Pulmonary artery endothelial cell (primary cell): ENCODE measurements around the gene BAZ2A. TPM values are rescaled to one million over a fixed set of nuclear protein-coding genes. Genes with fewer than 3 reads are reported as not detected.
"Not testable (repeated sequence)": the region's sequence is repeated elsewhere in the genome, so short reads cannot be mapped to it uniquely, and the experiment has no call there.

Source experiments
- DNase-seq: peaks from one replicate; pipeline ENCODE4 v3.0.0-alpha.2; 2011; ENCODE audit warnings: low read depth, low spot score
- total RNA-seq: library from RNA; depleted of rRNA; stranded (reverse); fragments of >200 nt; gene quantifications from 2 replicates; pipeline ENCODE4 v1.2.3, GENCODE V29; 2014

The BAZ2A gene
- 16.6 and 26.3 TPM in 2 replicates for total RNA-seq

DNA sequence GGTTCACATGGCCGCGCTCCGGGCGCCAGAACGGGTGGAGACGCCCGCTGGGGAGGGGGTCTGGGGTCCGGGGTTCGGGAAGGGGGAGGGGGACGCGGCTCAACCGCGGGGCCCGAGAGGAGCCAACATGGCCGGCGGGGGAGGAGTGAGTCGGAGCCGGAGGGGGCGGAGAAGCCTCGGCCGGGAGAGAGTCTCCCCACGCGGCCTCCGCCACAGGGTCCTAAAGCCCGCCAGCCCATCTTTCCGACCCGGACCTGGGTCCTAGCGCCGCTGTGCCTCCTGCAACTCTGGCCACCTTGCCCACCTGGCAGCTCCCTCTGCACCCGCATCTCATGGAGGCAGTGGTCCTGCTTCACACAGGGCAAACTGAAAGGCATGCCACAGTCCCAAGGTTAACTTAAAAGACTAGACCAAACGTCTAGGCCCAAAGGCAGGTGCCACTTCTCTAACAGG lies at the start of gene BAZ2A:
Gene BAZ2A, minus strand, starts transcription at position 147 of the 453 bp plus-strand sequence. CDS start 12,796 bp downstream, outside the sequence.
- peak; percentile 36 for DNase-seq

DNA sequence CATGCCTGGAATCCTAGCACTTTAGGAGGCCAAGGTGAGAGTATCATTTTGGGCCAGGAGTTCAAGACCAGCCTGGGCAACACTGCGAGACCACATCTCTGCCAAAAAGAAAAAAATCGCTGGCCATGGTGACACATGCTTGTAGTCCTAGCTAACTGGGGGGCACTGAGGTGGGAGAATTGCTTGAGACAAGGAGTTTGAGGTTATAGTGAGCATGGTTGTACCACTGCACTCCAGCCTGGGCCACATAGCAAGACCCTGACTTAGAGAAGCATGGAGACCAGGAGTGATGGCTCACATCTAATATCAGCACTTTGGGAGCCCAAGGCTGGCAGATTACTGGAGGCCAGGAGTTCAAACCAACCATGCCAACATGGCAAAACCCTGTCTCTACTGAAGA lies 48.7 kb upstream of the BAZ2A start:
- DNase-seq, result no peak

DNA sequence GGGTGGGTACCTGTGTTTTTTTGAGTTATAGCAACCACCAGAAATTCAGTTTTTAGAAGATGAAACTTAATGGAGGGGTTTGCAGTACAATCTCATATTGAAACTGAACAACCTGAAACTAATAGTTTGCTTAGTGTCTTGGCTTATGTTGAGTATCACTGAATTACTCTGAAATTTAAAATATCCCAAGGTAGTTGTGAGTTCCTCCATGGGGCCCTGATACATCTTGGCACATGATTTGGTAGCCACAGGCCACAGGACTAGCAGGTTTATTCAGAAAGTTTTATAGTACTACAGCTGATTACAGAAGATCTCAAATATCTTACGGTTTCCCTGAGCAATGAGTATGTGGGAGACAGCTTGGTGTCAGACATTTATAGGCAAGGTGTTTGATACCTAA lies 47.6 kb upstream of the BAZ2A start:
- no peak for DNase-seq

- DNase-seq, result no peak
Measured at GRCh38 chr12:56676851-56677580, 46.9 kb upstream of the BAZ2A start.

DNA sequence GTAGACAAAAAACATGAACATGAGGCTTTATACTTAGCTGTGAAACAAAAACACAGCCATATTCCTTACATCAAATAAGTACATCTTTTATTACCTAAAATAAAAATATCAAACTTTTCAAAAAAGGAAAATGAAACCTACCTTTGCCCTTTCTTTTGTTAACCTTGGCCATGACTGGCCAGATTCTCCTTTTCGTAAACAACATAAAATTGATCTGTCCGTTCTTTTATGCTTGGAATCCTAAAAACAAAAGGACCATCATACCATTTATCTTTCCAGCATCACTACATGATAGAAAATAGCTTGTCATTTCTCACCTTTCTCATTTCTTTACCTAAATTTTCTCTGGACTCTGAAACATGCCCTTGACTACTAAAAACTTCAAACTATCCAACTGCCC lies 41.5 kb upstream of the BAZ2A start:
- no peak for DNase-seq

GRCh38 chr12:56670836-56671235 lies 40.7 kb upstream of the BAZ2A start:
- no peak for DNase-seq

DNA sequence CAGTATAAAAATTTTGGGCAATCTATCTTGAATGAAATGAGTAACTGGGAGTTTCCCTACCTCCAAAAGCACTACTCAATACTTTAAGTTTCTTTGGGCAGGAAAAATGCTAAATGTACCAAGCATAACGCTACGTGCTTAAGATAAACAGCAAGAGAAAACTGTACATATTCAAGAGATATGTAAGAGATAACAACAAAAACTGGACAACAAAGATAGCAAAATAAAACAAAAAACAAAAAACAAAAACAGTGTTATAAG lies 38.0 kb upstream of the BAZ2A start:
- no peak for DNase-seq

DNA sequence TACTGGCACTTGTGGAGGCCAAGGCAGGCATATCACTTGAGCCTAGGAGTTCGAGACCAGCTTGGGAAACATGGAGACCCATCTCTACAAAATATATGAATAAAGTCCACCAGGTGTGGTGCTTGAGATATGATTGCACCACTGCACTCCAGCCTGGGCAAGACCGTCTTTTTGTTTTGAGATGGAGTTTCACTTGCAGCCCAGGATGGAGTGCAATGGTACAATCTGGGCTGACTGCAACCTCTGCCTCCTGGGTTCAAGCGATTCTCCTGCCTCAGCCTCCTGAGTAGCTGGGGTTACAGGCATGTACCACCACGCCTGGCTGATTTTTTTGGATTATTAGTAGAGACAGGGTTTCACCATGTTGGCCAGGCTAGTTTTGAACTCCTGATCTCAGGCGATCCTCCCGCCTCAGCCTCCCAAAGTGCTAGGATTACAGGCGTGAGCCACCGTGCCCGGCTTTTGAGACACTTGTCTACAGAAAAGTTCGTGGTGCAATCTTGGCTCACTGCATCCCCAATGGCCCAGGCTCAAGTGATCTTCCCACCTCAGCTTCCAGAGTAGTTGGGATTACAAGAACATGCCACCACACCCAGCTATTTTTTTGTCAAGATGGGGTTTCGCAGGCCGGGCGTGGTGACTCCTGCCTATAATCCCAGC lies 32.0 kb upstream of the BAZ2A start:
- no peak for DNase-seq

DNA sequence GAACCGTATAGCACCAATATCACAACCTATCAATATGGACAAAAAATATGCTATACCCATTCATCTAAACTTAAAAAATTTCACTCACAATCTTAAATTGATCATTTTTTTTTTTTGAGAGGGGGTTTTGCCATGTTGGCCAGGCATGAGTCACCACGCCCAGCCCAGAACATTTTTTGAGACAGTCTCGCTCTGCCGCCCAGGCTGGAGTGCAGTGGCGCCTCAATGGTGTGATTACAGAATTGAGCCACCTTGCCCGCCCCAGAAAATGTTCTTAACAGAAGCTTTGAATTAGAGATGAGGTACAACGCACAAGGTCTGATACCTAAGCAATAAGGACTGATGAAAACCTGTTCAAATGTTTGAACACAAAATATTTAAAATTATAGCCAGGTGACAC lies 31.4 kb upstream of the BAZ2A start:
- no peak for DNase-seq

GRCh38 chr12:56658921-56659320 lies 28.8 kb upstream of the BAZ2A start:
- no peak for DNase-seq

DNA sequence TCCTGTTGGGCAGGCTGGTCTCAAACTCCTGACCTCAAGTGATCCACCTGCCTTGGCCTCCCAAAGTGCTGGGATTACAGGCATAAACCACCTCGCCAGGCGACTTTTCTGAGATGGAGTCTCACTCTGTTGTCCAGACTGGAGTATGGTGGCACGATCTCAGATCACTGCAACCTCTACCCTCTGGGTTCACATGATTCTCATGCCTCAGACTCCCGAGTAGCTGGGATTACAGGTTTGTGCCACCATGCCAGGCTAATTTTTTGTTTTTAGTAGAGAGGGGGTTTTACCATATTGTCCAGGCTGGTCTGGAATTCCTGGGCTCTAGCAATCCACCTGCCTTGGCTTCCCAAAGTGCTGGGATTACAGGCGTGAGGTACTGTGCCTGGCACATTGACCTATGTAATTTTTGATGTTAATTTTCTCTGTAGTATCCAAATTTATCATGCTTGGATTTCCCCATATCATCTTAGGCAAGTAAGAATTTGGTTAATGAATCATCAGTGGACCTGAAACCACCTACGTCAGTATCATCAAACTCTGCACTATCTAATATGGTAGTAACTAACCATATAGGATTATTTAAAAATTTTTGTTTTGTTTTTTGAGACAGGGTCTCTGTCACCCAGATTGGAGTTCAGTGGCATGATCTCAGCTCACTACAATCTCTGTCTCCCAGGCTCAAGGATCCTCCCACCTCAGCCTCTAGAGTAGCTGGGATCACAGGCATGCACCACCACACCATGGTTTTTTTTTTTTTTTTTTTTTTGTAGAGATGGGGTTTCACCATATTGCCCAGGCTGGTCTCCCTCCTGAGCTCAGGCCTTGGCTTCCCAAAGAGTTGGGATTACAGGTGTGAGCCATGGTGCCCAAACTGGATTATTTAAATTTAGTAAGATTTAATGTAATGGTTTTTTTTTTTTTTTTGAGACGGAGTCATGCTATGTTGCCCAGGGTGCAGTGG lies 27.6 kb upstream of the BAZ2A start:
- DNase-seq, result no peak

- not testable (repeated sequence) for DNase-seq
Measured at GRCh38 chr12:56653781-56654180, 23.7 kb upstream of the BAZ2A start.

DNA sequence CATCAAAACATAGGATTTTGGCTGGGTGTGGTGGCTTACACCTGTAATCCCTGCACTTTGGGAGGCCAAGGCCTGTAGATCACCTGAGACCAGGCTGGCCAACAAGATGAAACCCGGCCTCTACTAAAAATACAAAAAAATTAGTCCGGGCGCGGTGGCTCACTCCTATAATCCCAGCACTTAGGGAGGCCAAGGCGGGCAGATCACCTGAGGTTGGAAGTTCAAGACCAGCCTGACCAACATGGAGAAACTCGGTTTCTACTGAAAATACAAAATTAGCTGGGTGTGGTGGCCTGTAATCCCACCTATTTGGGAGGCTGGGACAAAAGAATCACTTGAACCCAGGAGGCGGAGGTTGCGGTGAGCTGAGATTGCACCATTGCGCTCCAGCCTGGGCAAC lies 17.9 kb upstream of the BAZ2A start:
- DNase-seq, result not testable (repeated sequence)

DNA sequence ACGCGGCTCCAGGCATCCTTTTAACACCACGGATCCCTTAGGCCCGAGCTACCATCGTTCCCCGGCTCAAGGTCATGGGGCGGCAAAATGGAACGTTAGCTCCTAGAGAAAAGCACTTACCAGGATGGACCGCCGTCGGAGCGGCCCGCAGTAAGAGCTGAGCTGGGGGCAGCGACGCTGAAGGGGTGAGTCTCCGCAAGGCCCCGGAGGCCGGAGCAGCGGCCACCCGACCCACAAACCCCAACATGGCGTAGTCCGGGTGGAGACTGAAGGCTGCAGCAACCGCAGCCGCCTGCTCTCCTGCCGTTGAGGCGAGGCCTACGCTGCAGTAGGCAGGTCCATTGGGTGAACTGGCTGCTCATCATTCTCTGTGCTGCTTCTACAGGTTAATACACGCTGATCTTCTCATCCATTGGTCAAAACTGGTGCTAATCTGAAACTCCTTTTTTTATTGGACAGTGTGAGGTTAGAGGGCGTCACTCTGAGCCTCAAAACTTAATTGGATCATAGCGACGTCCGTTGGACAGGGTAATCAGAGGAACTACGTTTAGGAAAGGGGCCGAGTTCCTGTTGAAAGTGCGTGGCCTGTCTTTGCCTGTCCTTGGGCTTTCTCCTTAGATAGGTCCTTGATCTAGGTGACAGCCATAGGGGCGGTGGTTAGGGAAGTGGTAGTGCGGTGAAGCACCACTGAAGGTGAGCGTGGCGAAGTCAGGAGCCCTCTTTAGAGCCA lies 15.8 kb upstream of the BAZ2A start, which contains the start of gene ATP5F1B:
Gene ATP5F1B, minus strand, starts transcription at position 268 of the 730 bp plus-strand sequence. Its CDS starts 21 bp downstream, at position 247.
- peak; percentile 100 for DNase-seq

GRCh38 chr12:56645201-56645716 lies 15.1 kb upstream of the BAZ2A start:
- DNase-seq, result no peak

DNA sequence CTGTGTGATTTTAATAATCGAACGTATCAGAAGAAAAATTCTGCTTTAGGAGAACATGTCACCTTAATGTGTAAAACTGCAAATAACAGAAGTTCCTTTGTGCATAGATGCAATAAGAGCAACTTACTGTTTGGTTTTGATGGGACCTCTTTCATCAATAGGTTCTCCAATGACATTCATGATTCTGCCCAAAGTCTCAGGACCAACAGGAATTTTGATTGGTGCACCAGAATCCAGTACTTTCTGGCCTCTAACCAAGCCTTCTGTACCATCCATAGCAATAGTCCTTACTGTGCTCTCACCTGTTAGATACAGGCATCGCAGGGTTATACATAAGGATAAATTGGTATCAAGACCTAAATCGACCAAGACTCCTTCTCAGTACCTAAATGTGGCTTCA lies 14.5 kb upstream of the BAZ2A start:
- no peak for DNase-seq

GRCh38 chr12:56641219-56641618 lies 11.1 kb upstream of the BAZ2A start:
- DNase-seq, result no peak

- no peak for DNase-seq
Measured at GRCh38 chr12:56637621-56638020, 7.5 kb upstream of the BAZ2A start.

- peak; percentile 98 for DNase-seq
Measured at GRCh38 chr12:56636675-56637540, 6.8 kb upstream of the BAZ2A start.
